ENCODE data around the gene CNN1. TPM values are rescaled to one million over a fixed set of nuclear protein-coding genes. Genes with fewer than 3 reads are reported as not detected.

Gene CNN1
- total and polyA plus RNA-seq, 9 of the 15 experiments (the other 6 are each of a cell fraction or from before 2014, with no cell fraction given), result 0.23 to 10.6 (median 5.2) TPM

DNA sequence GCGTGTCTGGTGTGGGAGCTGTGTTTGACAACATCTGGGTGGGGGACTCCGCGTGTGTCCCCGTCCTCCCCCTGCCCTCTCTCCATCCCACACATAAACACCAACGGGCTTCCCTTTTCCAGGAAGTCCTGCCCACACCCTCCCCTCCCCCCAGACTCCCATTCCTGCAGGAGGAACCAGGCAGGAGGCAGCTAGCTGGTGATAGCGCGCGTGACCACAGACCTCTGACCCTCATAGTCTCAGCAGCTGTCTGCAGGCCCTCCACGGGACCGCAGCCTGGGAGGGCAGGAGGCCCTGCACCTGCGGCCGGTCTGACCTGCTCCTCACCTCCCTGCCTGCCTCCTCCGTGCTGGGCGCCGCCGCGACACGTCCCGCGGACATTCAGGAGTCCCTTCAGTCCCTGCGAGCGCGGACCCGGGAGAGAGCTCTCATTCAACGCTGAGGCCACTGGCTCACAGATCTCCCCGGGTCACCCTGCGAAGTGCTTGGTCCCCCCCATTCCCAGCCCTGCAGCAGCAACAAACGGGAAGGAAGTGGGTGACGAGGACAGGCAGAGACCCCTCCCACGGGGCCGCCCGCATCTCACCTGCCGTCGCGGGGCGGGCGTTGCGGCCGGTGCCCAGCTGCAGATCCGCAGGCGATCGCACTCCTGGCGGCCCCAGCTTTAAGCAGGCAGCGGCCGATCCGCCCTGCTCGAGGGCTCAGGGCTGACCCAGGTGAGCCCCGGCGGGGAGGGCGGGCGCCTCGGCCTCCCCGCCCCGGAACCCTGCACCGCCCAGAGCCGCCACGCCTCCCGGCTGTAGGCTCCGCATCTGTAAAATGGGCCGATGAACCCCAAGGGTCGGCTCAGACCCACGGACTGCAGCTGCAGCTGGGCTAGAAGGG, 39.8 kb downstream of the CNN1 start (continued):
- TF ChIP-seq RAD21 (CRISPR knock-in tag; conservative IDR thresholded peaks at IDR 0.05 in 1 of 2, IDR thresholded peaks at IDR 0.05 in 1 of 2) (peak in 1 of 2 experiments; percentile 24; a peak in 1 of 4 replicates), SOX6 (IDR thresholded peaks at IDR 0.05) (peak; percentile 83), KLF16 (IDR thresholded peaks at IDR 0.05) (peak; percentile 77), MTA2 (IDR thresholded peaks at IDR 0.05; ENCODE audit: low read depth) (peak; percentile 47; the same call in 1 of the 2 replicates), CBX2 (IDR thresholded peaks at IDR 0.05; ENCODE audit: insufficient read depth, low read length, poor library complexity, severe bottlenecking) (no peak), ZNF395 (CRISPR knock-in tag; IDR thresholded peaks at IDR 0.05) (peak; percentile 52; the same call in 1 of the 2 replicates), JUND (IDR thresholded peaks at IDR 0.05; ENCODE audit: borderline replicate concordance, low read depth, low read length) (peak; percentile 45; the same call in 1 of the 2 replicates), JUND (tag; IDR thresholded peaks at IDR 0.05; ENCODE audit: borderline replicate concordance, low read depth, low read length) (peak; percentile 35; the same call in 1 of the 3 replicates), ZNF696 (CRISPR knock-in tag; conservative IDR thresholded peaks at IDR 0.05) (no peak), NCOA1 (IDR thresholded peaks at IDR 0.05; ENCODE audit: low read depth) (peak; percentile 64), TOE1 (IDR thresholded peaks at IDR 0.05; ENCODE audit: borderline replicate concordance) (peak; percentile 73; the same call in 1 of the 2 replicates), TOE1 (CRISPR knock-in tag; IDR thresholded peaks at IDR 0.05; ENCODE audit: borderline replicate concordance, low read depth) (no peak), NCOR1 (IDR thresholded peaks at IDR 0.05) (peak; percentile 88), SMAD3 (CRISPR knock-in tag; conservative IDR thresholded peaks at IDR 0.05) (0 out of 2 replicates have a peak, but pooled peaks have one; percentile 42), ZNF263 (CRISPR knock-in tag; IDR thresholded peaks at IDR 0.05; ENCODE audit: borderline replicate concordance) (peak; percentile 95), PML (IDR thresholded peaks at IDR 0.05; ENCODE audit: low read length) (no peak), TFAP4 (CRISPR knock-in tag; IDR thresholded peaks at IDR 0.05; ENCODE audit: borderline replicate concordance) (peak; percentile 90), MAZ (CRISPR knock-in tag; conservative IDR thresholded peaks at IDR 0.05 in 1 of 2, IDR thresholded peaks at IDR 0.05 in 1 of 2) (peak; percentile 44 to 70; a peak in 2 of 4 replicates), HMGN3 (IDR thresholded peaks at IDR 0.05; ENCODE audit: borderline replicate concordance, extremely low read depth, insufficient read length, low read depth, low read length) (peak; percentile 89), FOXK2 (conservative IDR thresholded peaks at IDR 0.05 in 1 of 2, IDR thresholded peaks at IDR 0.05 in 1 of 2; ENCODE audit: low read depth in 2 of 2) (peak; percentile 62 to 73; a peak in 2 of 4 replicates), NFIC (IDR thresholded peaks at IDR 0.05) (peak; percentile 55), FOXP4 (CRISPR knock-in tag; IDR thresholded peaks at IDR 0.05; ENCODE audit: borderline replicate concordance) (0 out of 2 replicates have a peak, but pooled peaks have one; percentile 49), MTA1 (IDR thresholded peaks at IDR 0.05; ENCODE audit: borderline replicate concordance) (0 out of 2 replicates have a peak, but pooled peaks have one; percentile 38)
